Breast epithelium (tissue), 3 donors: ENCODE data around the gene RAC2.
"Not testable (repeated sequence)": the region's sequence is repeated elsewhere in the genome, so short reads cannot be mapped to it uniquely, and the experiment has no call there.

Experiments used
- POLR2A ChIP-seq: fragments of 450-650 bp; IDR thresholded peaks from one replicate; pipeline ENCODE4 v1.6.1; 2016; ENCODE audit warnings: antibody characterized with exemption, mild to moderate bottlenecking, moderate library complexity
- POLR2AphosphoS5 ChIP-seq, 3 donors: sonication (generic); formaldehyde crosslinking; IDR thresholded peaks; one replicate each; pipeline ENCODE4 v1.6.1; 2017; ENCODE audit warnings: antibody characterized with exemption in 3 of 3

- TF ChIP-seq POLR2A; POLR2AphosphoS5 (IDR thresholded peaks at IDR 0.05): not testable (repeated sequence)
Observed at GRCh38 chr22:37201443-37201820, 42.6 kb downstream of the RAC2 start.
